Endodermal cell (in vitro differentiated cells): Measurements from ENCODE around the gene ZNF592. TPM values are rescaled to one million over a fixed set of nuclear protein-coding genes. Genes with fewer than 3 reads are reported as not detected.

Experiments used
- DNase-seq: peaks from one replicate; pipeline ENCODE4 v3.0.0-alpha.2; 2017
- H3K27ac ChIP-seq: 2 replicates; pipeline ENCODE4 v1.5.1; 2013; ENCODE audit warnings: mild to moderate bottlenecking, low read depth, low read length, moderate library complexity
- H3K27me3 ChIP-seq: 2 replicates; pipeline ENCODE4 v1.6.1; 2013; ENCODE audit warnings: mild to moderate bottlenecking, low read length, moderate library complexity; ENCODE audit not compliant: insufficient read depth, control insufficient read depth, poor library complexity, severe bottlenecking
- H3K36me3 ChIP-seq: 2 replicates; pipeline ENCODE4 v1.7.0; 2013; ENCODE audit warnings: mild to moderate bottlenecking, low read length, moderate library complexity; ENCODE audit not compliant: control insufficient read depth, insufficient read depth
- H3K4me1 ChIP-seq: one replicate; pipeline ENCODE4 v1.7.0; 2013; ENCODE audit warnings: low read length; ENCODE audit not compliant: control insufficient read depth, insufficient read depth
- H3K4me3 ChIP-seq: 2 replicates; pipeline ENCODE4 v1.5.1; 2013; ENCODE audit warnings: mild to moderate bottlenecking, low read length, moderate library complexity
- H3K9ac ChIP-seq: 2 replicates; pipeline ENCODE4 v1.6.1; 2013; ENCODE audit warnings: mild to moderate bottlenecking, low read length, moderate library complexity; ENCODE audit not compliant: poor library complexity, severe bottlenecking; ENCODE audit errors: extremely low read depth
- H3K9me3 ChIP-seq: 2 replicates; pipeline ENCODE4 v1.6.1; 2013; ENCODE audit warnings: mild to moderate bottlenecking, low read length, moderate library complexity; ENCODE audit not compliant: control insufficient read depth
- H3K27ac Mint-ChIP-seq: 2 replicates; pipeline ENCODE4 v1.8.0; 2020; ENCODE audit warnings: mixed read lengths
- H3K27me3 Mint-ChIP-seq: 2 replicates; pipeline ENCODE4 v1.8.0; 2021; ENCODE audit warnings: mild to moderate bottlenecking, mixed read lengths; ENCODE audit not compliant: insufficient read depth
- H3K36me3 Mint-ChIP-seq: 2 replicates; pipeline ENCODE4 v1.8.0; 2020; ENCODE audit warnings: low read depth, mixed read lengths
- H3K4me1 Mint-ChIP-seq: 2 replicates; pipeline ENCODE4 v1.8.0; 2020; ENCODE audit warnings: mixed read lengths
- H3K4me3 Mint-ChIP-seq: 2 replicates; pipeline ENCODE4 v1.8.0; 2020; ENCODE audit warnings: mild to moderate bottlenecking, moderate library complexity, mixed read lengths
- H3K9me3 Mint-ChIP-seq: 2 replicates; pipeline ENCODE4 v1.8.0; 2020; ENCODE audit warnings: mild to moderate bottlenecking, mixed read lengths
- WGBS, 2 experiments: methylation state at CpG; one replicate each; pipeline versions ENCODE4 v1.1.5 to v1.1.7; 2013; ENCODE audit warnings: missing lambda C conversion rate in 2 of 2, mixed read lengths in 1 of 2; ENCODE audit not compliant: insufficient coverage in 1 of 2, insufficient read length in 1 of 2; 5-methylcytosine and 5-hydroxymethylcytosine counted together
- total RNA-seq, 2 donors: library from RNA; stranded (reverse); fragmentation: NEBNext Ultra II Directional in 1 of 2; extraction: Animal tissue kit (Norgen Biotek cat#: 25700) in 1 of 2; gene quantifications; 2 replicates in 1 of 2; 3 replicates in 1 of 2; pipeline ENCODE4 v1.2.1, GENCODE V29; 2021
- TF ChIP-seq, protein P1 (sequence below): fragments of 200-600 bp; sonication (generic); conservative IDR thresholded peaks from 2 replicates; pipeline ENCODE4 v1.5.0; 2021; ENCODE audit warnings: antibody characterized with exemption, mild to moderate bottlenecking

The ZNF592 gene
- total RNA-seq, 2 donors from 2014 or later, result 33.3 to 35.2 TPM

DNA sequence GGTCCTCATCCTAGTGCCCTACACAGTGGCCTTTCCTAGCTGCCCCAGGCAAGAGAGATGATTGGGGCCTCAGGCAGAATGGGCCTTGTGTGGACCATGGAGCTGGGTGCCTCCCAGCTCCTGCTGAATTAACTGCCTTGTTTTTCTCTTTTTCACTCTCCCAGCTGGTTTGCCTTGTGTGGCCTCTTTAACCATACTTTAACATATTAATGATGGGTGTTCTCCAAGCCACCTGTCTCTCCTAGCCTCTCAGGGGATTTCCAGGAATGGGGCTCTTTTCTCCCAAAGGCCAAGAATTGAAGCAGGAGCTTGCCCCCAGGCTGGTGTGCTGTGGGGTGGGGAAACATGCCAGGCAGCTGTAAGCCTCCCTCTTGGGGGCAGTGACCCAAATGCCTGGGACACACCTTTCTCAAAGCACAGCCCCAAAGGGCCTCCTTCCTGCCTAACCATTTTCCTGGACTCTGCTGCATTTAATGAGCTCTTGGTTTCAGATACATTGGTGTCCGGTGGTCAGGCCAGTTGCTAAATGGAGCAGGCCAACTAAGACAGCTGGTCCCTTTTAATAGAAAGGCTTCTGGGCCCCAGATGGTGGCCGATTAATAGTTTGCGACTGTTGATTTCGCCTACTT, 74.4 kb downstream of the ZNF592 start:
- Mint-ChIP-seq H3K36me3 (peaks cover 45% of the 10 kb centered on the region), H3K27me3 (no peaks in the 10 kb centered on the region), H3K27ac (peak overlapping the region; percentile 32), H3K4me1 (peaks cover 48% of the 10 kb centered on the region), H3K4me3 (no peak overlapping the region), H3K9me3 (no peaks in the 10 kb centered on the region)
- H3K27ac ChIP-seq, result no peak overlapping the region
- TF ChIP-seq, protein P1, sequence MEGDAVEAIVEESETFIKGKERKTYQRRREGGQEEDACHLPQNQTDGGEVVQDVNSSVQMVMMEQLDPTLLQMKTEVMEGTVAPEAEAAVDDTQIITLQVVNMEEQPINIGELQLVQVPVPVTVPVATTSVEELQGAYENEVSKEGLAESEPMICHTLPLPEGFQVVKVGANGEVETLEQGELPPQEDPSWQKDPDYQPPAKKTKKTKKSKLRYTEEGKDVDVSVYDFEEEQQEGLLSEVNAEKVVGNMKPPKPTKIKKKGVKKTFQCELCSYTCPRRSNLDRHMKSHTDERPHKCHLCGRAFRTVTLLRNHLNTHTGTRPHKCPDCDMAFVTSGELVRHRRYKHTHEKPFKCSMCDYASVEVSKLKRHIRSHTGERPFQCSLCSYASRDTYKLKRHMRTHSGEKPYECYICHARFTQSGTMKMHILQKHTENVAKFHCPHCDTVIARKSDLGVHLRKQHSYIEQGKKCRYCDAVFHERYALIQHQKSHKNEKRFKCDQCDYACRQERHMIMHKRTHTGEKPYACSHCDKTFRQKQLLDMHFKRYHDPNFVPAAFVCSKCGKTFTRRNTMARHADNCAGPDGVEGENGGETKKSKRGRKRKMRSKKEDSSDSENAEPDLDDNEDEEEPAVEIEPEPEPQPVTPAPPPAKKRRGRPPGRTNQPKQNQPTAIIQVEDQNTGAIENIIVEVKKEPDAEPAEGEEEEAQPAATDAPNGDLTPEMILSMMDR, result no peak
- peaks cover 17% of the 10 kb centered on the region for H3K4me1 ChIP-seq
- no peak overlapping the region for H3K9ac ChIP-seq
- peaks cover 81% of the 10 kb centered on the region for H3K36me3 ChIP-seq
- H3K27me3 ChIP-seq, result no peaks in the 10 kb centered on the region
- no peak overlapping the region for H3K4me3 ChIP-seq
- DNase-seq, result no peak
- H3K9me3 ChIP-seq, result no peaks in the 10 kb centered on the region
- WGBS, 2 experiments, result 96% methylated on average over 4 of the region's 4 CpGs

DNA sequence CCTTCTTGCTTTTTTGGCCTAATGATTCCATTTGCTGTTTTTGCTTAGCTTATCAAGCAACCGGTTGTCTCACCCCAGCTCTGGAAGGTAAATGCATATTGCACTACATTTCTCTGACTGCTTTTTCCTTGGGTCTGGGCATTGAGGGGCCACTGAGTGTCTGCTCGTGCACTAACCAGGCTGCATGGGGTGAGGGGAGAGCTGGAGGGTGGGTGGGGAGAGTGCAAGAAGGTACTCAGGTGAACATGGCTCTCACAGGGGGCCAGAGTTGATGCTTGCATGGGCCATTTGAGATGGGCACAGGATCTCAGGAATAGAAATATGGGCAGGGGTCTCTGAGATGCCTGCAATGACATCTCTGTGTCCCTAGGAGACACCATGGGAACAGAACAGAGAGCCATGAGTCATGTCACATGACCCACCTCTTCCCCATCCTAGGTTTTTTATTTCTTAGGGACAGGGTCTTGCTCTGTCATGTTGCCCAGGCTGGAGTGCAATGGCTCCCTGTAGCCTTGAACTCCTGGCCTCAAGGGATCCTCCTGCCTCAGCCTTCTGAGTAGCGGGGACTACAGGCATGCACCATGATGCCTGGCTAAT, 75.0 kb downstream of the ZNF592 start:
- H3K27me3 Mint-ChIP-seq, result no peaks in the 10 kb centered on the region
- H3K27ac Mint-ChIP-seq, result peak overlapping the region; percentile 32
- H3K4me3 ChIP-seq, result no peak overlapping the region
- DNase-seq, result no peak
- H3K9me3 Mint-ChIP-seq, result no peaks in the 10 kb centered on the region
- WGBS, 2 experiments, result 94 to 100% methylated on average over 1 to 3 of the region's 3 CpGs
- H3K9ac ChIP-seq, result no peak overlapping the region
- H3K36me3 Mint-ChIP-seq, result peaks cover 48% of the 10 kb centered on the region
- H3K4me1 ChIP-seq, result peaks cover 15% of the 10 kb centered on the region
- peaks cover 87% of the 10 kb centered on the region for H3K36me3 ChIP-seq
- no peak overlapping the region for H3K27ac ChIP-seq
- no peaks in the 10 kb centered on the region for H3K9me3 ChIP-seq
- TF ChIP-seq, protein P1, result peak; percentile 14
- H3K4me1 Mint-ChIP-seq, result peaks cover 48% of the 10 kb centered on the region
- H3K4me3 Mint-ChIP-seq, result no peak overlapping the region
- no peaks in the 10 kb centered on the region for H3K27me3 ChIP-seq

DNA sequence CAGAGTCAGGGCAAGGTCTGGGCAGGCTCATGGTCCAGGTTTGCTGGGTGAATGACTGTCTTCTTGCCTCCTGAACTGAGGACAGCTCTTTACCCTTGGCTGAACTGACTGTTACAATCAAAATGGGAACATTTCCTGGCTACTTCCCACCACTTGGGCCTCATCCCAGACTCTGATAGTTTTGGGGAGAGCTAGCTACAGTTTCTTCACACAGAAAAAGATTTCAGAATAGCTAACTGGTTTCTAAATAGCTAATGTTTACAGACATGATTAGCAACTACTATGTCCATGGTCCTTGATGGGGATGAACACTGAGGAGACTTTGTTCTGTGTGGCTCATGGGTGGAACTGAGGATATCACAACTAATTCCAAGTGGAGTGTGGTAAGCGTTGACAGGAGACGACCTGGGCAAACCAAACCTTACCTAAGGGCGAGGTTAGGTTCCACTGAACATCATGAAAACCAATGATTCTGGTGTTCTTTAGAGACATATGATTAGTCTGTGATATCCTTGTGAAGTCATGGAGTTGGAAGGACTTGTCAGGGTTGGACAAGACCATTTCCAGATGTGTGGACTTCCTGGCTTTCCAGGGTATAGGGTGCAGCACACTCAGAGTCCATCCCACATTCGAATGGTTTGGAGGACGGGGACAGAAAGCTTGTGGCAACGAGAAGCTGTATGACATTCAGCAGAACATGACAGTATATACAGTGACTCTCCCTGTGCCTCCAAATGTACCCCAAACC, 76.0 kb downstream of the ZNF592 start:
- WGBS, 2 experiments, result 93 to 96% methylated on average over 4 to 6 of the region's 6 CpGs
- no peak overlapping the region for H3K27ac ChIP-seq
- no peaks in the 10 kb centered on the region for H3K27me3 Mint-ChIP-seq
- H3K4me3 ChIP-seq, result no peak overlapping the region
- TF ChIP-seq, protein P1, result no peak
- H3K4me3 Mint-ChIP-seq, result no peak overlapping the region
- H3K4me1 ChIP-seq, result peaks cover 14% of the 10 kb centered on the region
- no peaks in the 10 kb centered on the region for H3K9me3 ChIP-seq
- peak; percentile 29 for DNase-seq
- no peaks in the 10 kb centered on the region for H3K9me3 Mint-ChIP-seq
- H3K9ac ChIP-seq, result no peak overlapping the region
- H3K27me3 ChIP-seq, result no peaks in the 10 kb centered on the region
- peak overlapping the region; percentile 37 for H3K27ac Mint-ChIP-seq
- peaks cover 40% of the 10 kb centered on the region for H3K4me1 Mint-ChIP-seq
- peaks cover 92% of the 10 kb centered on the region for H3K36me3 ChIP-seq
- H3K36me3 Mint-ChIP-seq, result peaks cover 53% of the 10 kb centered on the region
